HG02938 (cell line): ENCODE measurements around the gene EHMT1.
"Not testable (repeated sequence)": the region's sequence is repeated elsewhere in the genome, so short reads cannot be mapped to it uniquely, and the experiment has no call there.

ENCODE experiments used
- ATAC-seq: cut with Tn5 transposase; IDR thresholded peaks from one replicate; pipeline ENCODE4 v1.9.1; 2021; ENCODE audit warnings: mild to moderate bottlenecking, moderate library complexity; ENCODE audit not compliant: unreplicated experiment

The EHMT1 gene

DNA sequence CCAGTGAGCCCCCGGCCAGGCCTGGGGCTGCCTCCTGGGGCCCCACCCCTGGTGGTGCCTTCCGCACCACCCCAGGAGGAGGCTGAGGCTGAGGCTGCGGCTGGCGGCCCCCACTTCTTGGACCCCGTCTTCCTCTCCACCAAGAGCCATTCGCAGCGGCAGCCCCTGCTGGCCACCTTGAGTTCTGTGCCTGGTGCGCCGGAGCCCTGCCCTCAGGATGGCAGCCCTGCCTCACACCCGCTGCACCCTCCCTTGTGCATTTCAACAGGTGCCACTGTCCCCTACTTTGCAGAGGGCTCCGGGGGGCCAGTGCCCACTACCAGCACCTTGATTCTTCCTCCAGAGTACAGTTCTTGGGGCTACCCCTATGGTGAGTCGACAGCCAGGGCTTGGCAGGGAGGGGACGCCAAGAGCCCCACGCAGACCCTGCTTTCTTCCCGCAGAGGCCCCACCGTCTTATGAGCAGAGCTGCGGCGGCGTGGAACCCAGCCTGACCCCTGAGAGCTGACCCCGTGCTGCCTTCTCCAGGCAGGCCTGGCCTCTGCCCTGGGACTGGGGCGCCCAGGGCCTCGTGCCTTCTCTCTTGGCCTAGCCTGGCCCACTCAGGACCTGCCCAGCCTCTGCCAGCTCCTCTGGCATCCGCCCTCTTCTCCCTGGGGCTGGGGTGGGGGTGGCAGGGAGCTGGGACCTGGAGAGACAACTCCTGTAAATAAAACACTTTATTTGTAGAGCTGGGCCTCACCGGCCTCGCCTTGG, 4.0 kb upstream of the EHMT1 start:
- ATAC-seq: no peak

DNA sequence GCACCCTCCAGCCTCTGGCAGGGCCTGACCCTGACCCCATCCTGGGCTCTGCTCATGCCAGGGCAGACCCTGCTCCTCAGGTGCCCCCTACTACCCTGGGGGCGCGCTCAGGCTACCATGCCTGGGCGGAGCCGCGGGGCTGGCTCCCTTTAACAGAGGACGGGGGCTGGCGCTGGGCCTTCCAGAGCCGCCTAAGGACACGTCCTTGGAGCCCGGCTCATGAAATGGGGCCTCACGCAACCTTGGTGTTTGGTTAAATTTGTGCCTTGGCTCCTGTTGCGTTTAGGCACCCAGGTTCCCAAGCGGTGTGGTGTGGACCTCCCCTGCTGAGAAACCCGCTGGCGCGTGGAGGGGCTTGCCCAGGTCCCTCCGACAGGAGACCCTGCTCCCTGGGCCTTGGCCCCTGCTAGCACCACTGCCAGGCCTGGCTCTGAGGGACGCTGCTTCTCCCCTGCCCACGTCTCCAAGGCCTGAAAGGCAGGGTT, 3.4 kb upstream of the EHMT1 start:
- ATAC-seq: no peak

DNA sequence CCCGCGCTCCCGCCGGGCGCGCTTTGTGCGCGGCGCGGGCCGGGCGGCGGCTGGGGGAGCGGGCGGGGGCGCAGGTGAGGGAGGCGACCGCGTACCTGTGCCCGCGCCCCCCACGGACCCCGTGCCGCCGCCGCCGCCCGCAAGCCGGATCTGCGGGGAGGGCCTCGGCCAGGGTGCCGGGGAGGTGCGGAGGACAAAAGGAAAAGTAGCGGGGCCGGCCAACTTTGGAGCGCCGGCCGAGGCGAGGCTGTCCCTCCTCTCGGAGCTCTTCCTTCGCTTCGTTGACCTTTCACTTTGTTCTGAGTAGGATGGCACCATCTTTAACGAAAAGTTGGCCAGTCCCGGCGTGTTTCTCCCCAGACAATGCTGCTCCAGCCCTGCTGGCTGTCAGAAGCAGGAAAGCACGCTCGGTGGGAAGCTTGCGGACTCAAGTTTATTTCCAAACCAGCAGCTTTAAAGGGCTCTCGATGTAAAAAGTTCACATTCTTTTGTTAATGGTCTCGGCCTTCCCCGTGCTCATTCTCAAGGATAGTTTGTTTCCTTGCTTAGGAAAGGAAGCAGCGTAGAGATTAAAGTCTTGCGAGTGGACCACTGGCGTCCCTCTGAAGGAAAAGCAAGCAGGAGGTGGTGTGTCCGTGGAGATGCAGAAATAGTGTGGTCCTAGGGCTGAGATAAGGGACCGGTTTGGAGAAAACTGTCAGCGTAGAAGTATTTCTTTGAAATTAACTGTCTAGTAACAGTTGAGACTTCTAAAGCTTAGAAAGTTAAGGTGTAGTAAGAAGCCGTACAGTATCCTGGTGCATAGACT, 639 bp downstream of the EHMT1 start:
- peak; percentile 8 for ATAC-seq

DNA sequence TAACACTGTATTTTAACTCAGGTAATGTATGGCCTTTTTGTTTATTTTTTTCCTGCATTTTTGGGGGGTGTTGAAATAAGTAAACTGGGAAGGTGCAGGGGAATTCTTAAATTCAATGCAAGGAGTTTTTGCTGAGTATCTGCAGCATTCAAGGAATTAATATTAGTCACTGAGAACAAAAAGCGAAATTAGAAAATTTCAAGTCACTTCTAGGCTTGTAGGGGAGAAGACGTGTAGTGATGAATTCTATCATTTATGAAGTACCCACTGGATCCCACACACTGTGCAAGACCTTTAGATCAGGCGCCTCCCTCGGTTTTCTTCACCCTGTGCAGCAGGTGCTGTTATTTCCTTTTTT, 1.2 kb downstream of the EHMT1 start:
- no peak for ATAC-seq

DNA sequence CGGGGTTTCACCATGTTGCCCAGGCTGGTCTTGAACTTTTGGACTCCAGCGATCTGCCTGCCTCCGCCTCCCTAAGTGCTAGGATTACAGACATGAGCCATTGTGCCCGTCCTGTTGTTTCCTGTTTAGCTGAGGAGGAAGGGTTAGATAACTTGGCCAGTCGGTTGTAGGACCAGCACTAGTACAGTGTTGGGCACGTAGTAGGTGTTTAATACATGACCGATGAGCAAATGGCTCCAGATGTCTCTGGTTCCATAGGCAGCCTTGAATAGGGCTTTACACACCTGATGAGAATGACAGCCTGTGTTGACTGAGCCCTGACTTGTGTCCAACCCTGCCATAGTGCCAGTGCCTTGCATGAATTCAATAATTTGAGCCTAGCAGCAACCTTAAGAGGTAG, 1.8 kb downstream of the EHMT1 start:
- no peak for ATAC-seq

DNA sequence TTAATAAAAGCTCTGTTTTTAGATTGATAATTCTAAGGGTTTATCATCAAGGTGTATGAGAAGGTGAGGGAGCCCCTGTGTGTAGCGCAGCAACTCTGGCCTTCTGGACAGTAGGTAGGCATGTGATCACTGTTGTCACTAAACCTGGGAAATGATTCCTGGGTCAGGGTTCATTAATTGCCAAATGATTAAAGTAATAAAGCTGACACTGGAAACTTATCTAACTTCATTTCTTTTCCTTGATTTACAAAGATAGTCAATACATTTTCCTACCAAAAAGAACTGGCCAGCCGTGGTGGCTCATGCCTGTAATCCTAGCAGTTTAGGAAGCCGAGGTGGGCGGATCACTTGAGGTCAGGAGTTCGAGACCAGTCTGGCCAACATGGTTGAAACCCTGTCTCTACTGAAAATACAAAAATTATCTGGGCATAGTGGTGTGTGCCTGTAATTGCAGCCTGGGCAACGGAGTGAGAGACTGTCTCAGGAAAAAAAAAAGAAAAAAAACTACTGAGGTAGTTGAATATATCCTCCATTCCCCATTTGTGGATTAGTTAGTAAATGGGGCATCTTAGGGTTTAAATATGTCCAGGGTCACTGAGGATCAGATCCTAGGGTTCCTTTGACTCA, 2.4 kb downstream of the EHMT1 start:
- no peak for ATAC-seq

DNA sequence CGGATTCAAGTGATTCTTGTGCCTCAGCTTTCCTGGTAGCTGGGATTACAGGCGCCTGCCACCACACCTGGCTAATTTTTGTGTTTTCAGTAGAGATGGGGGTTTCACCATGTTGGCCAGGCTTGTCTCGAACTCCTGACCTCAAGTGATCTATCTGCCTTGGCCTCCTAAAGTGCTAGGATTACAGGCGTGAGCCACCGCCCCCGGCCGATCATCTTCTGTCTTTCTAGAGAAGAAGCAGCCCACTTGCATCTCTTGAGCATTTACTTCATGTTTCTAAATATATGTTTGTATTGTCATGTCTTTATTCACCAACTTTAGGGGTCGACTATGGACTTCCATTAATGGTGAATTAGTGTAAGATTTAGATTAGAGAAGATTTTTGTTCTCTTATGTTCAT, 3.4 kb downstream of the EHMT1 start:
- ATAC-seq: not testable (repeated sequence)

DNA sequence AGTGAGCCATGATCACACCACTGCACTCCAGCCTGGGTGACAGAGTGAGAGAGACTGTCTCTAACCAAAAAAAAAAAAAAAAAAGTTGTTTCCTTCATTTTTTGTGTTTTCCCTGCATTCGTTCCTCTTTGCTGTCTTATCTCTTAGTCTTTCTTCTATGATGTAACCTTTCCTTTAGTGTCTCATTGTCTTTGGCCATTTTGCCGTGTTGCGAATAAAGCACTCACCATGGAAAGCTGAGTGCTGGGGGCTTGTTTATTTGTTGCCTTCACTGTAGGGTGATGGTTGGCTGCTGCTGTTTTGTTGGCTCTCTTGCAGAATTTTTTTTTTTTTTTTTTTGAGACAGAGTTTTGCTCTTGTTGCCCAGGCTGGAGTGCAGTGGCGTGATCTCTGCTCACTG, 7.7 kb downstream of the EHMT1 start:
- no peak for ATAC-seq

DNA sequence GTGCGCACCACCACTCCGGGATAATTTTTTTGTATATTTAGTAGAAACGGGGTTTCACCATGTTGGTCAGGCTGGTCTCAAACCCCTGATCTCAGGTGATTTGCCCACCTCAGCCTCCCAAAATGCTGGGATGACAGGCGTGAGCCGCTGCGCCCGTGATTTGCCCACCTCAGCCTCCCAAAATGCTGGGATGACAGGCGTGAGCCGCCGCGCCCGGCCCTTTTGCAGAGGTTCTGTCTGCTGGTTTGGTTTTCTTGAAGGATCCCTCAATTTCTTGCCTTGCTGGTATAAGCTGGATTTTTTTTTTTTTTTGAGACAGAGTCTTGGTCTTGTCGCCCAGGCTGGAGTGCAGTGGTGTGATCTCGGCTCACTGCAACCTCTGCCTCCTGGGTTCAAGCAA, 8.6 kb downstream of the EHMT1 start:
- ATAC-seq: not testable (repeated sequence)

DNA sequence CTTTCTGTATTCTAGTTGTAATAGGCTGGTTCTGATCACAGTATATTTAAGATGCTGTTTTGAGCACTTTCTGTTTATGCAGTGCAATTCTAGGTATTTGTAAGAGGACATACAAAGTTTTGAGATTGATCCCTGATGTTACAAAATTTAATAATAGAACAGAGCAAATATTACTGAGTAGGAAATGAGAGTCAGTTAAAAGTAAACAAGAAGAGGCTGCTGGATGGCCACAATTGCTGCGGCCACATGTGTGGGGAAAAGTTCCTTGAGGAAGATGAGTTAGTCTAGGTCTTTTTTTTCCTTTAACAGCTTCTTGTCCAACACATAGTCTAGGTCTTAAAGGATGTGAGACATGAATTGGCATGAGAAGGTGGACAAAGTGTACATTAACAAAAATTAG, 11.3 kb downstream of the EHMT1 start:
- ATAC-seq: no peak

DNA sequence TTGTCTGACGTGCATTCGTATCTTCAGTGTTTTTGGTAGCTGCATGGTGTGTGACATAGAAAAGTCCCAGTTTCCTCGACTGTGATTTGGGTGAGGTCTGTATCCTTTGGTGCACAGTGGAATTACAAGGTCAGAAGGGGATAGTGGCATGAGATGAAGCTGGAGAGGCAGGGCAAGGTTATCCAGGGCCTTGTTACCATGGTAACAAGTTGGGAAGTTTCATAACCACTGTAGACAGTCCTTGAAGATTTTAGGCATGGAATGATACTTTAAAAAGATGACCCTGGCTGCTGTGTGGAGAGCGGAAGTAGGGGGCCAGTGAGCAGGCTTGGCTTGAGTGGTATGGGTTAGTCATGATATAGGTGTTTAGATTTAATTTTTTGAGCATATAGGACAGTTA, 11.9 kb downstream of the EHMT1 start:
- ATAC-seq: no peak

DNA sequence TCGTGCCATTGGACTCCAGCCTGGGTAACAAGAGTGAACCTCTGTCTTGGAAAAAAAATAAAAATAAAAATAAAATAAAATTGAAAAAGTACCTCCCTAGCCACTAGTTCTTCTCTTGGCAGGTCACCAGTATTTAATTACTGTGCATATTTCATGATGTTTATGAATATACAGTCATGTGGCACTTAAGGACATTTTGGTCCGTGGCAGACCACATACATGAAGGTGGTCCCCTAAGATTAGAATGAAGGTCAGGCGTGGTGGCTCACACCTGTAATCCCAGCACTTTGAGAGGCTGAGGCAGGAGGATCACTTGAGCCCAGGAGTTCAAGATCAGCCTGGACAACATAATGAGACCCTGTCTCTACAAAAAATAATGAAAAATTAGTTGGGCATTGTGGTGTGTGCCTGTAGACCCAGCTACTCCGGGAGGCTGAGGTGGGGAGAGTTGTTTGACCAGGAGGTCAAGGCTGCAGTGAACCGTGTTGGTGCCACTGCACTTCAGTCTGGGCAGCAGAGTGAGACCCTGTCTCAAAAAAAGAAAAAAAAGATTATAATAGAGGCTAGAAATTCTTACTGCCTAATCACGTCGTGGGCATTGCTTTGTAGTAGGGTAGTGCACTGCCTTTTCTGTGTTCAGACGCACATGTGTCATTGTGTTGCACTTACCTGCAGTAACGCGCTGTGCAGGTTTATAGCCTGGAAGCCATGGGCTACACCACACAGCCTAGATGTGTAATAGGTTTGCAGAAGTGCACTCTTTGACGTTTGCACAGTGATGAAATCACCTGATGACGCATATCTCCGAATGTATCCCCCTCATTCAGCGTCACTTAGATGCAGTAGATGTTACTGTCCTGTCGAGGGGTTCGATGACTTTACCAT, 12.8 kb downstream of the EHMT1 start:
- no peak for ATAC-seq

DNA sequence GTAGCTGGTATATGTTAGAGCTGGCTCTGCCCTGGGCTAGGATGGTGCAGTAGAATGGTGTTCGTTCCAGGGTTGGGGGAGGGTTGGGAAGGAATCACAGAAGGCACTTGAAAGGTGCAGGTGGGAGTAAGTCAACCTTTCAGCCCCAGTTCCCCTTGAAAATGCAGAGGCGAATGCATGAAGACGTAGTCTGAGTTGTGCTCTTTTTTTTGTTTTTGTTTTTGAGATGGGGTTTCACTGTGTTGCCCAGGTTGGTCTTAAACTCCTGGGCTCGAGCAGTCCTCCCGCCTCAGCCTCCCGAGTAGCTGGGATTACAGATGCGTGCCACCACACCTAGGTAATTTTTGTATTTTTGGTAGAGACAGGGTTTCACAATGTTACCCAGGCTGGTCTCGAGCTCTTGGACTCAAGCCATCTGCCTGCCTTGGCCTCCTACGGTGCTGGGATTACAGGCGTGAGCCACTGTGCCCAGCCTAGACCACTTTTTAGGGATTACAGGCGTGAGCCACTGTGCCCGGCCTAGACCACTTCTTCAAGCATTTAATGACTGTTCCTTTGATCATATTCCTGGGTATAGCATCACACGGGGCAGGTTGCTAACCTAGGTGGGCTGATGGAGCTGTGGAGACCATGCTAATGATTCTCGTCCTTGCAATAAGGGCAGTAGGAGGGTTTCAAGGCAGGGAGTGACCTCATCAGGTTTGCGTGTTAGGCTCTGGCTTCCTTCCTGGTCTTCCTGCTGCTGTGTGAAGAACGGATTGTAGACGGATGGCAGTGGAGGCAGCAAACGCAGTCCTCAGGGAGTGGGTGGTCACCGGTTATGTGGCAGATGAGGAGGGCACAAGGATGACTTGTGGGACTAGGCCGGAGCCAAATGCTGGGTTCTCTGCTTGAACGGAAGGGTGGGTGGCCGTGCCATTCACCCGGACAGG, 13.7 kb downstream of the EHMT1 start:
- ATAC-seq: no peak

DNA sequence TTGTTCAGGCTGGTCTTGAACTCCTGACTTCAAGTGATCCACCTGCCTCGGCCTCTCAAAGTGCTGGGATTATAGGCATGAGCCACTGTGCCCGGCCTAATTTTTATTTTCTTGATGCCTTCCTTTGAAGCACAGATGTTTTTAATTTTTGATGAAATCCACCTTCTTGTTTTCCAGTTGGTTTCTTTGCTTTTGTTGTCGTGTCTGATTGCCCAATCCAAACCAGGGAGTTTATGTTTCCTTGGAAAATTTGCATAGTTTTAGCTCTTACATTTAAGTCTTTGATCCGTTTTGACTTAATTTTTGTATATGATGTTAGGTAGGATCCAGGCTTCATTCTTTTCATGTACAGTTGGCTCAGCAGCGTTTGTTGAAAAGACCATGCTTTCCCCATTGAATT, 15.2 kb downstream of the EHMT1 start:
- ATAC-seq: no peak

DNA sequence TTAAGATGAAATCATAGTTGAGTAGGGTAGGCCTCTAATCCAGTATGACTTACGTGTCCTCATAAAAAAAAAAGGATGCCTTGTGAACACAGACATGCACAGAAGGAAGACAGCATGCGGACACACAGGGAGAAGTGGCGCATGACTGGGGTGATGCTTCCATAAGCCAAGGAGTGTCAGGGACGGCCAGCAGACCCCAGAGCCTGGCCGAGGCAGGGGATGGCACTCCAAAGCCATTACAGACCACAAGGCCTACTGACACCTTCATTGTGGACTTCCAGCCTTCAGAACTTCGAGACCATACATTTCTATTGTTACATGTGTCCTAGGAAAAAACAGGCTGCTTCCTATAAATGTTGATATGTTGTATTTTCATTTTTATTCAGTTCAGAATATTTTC, 19.9 kb downstream of the EHMT1 start:
- ATAC-seq: no peak

DNA sequence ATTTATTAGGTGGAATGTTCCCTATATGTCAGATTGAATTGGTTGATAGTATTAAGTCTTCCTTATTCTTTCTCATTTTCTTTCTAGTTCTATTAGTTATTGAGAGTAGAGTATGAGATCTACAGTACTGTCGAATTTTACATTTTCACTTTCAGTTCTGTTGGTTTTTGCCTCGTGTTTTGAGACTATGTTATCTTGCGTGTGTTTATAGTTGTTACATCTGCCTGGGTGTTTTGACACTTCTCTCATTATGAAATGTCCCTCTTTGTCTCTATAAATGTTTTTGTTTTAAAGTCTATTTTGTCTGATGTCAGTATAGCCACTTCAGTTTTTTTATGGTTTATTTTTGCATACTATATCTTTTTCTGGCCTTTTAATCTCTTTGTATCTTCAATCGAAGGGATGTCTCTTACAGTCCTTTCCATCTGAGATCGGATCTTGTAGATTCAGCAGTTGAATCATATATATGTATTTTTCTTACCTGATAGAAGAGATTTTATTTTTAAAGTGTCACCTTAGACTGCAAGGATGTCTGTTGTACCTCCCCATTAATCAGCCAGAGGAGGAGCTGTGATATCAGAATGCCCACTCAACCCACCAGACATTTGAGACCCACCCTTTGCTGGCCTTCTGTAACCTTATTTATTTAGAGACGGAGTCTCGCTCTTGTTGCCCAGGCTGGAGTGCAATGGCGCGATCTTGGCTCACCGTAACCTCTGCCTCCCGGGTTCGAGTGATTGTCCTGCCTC, 20.7 kb downstream of the EHMT1 start:
- no peak for ATAC-seq

DNA sequence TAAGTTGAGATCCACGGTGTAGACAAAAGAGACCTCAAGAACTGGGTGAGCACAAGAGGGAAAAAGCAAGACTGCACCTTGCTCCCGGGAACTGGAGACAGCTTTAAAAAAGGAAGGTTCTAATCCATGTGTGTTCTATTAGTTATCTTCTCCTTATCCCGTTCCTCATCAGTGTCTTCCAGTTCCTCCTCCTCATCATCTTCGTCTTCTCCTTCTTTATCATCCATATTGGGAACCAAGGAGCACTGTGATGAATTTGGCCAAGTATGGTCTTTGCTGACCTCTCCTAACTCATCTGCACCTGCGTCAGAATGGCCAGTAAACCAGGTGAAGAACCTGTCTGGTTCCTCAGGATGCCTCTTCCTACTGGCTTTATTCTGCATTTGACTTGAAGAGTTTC, 22.1 kb downstream of the EHMT1 start:
- no peak for ATAC-seq

DNA sequence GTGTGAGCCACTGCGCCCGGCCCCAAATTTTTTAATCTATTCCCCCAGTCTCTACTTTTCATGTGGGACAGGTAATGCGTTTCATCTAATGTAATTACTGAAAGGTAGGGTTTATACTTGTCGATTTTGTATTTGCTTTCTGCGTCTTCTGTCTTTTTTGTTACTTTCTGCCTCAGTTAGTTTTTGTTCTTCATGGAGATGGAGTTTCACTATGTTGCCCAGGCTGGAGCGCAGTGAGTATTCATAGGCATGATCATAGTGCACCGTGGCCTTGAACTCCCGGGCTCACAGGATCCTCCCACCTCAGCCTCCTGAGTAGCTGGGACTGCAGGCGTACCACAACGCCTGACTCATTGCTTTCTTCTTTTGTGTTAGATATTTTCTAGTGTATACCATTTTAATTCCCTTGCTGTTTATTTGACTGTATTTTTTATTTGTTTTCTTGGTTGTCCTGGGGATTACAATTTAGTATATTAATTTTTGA, 23.4 kb downstream of the EHMT1 start:
- ATAC-seq: no peak

DNA sequence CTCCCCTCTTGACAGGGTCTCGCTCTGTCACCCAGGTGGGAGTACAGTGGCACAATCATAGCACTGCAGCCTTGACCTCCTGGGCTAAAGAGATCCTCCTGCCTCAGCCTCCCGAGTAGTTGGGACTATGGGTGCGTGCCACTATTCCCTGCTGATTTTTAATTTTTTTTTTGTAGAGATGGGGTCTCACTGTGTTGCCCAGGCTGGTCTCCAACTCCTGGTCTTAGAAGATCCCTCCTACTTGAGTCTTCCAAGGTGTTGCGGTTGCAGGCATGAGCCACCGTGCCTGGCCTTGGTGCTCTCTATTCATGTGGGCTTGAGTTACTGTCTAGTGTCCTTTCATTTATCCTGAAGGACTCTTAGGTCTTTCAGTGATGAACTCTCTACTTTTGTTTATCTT, 24.1 kb downstream of the EHMT1 start:
- ATAC-seq: no peak
